22Rv1 (cell line): Measurements from ENCODE around the gene YPEL5.

Experiments used
- ZFX ChIP-seq: fragments of 450-650 bp; IDR thresholded peaks from 2 replicates; pipeline ENCODE4 v1.6.1; 2017; ENCODE audit warnings: antibody characterized with exemption, borderline replicate concordance
- TF ChIP-seq, protein P1 (sequence below): fragments of 450-650 bp; IDR thresholded peaks from 2 replicates; pipeline ENCODE4 v1.5.1; 2017; ENCODE audit warnings: mild to moderate bottlenecking

DNA sequence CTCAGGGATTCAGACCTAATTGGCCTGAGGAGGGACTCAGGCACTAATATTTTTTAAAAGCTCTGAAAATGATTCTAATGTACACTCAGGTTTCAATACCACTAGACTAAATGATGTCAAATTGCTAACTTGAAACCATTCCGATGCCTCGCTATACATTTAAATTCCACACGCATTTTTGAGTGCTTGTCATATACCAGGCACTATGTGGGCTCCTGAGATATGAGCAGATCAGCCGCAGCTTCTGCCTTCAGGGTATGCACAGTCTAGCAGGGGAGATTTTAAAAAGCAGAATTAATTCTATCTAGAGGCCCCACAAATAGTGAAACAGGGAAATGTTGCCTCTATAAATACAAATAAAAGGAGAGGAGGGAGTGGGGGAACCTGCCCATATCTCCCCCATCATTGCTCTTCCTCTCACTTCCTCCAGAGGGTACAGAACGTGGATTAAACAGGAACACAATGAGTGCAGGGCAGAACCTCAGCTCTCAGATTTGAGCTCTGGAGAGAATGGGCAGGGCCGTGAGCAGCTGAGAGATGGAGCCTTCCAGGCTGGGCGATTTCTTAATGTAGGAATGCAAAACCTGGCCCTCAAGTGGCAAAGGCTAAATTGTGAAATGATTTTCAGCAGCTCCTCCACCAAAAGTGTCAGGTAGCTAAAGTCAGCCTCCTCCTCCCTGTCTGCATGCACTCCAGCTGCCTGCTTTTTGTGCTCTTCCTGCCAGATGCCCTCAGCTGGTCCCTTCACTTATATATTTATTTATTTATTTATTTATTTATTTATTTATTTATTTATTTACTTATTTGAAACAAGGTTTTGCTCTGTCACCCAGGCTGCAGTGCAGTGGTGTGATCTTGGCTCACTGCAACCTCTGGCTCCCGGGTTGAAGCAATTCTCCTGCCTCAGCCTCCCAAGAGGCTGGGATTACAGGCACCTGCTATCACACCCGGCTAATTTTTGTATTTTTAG lies 59.9 kb downstream of the YPEL5 start:
- TF ChIP-seq, protein P1, sequence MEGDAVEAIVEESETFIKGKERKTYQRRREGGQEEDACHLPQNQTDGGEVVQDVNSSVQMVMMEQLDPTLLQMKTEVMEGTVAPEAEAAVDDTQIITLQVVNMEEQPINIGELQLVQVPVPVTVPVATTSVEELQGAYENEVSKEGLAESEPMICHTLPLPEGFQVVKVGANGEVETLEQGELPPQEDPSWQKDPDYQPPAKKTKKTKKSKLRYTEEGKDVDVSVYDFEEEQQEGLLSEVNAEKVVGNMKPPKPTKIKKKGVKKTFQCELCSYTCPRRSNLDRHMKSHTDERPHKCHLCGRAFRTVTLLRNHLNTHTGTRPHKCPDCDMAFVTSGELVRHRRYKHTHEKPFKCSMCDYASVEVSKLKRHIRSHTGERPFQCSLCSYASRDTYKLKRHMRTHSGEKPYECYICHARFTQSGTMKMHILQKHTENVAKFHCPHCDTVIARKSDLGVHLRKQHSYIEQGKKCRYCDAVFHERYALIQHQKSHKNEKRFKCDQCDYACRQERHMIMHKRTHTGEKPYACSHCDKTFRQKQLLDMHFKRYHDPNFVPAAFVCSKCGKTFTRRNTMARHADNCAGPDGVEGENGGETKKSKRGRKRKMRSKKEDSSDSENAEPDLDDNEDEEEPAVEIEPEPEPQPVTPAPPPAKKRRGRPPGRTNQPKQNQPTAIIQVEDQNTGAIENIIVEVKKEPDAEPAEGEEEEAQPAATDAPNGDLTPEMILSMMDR, result no peak
- no peak for TF ChIP-seq ZFX
